Measurements from ENCODE around the gene EYA2.

GRCh38 chr20:47174456-47175243 is 280.0 kb downstream of the EYA2 start:
- TF ChIP-seq EZH2 (IDR thresholded peaks at IDR 0.05) (no peak), POLR2AphosphoS5 (IDR thresholded peaks at IDR 0.05; ENCODE audit: borderline replicate concordance, low read depth, low read length) (no peak)

Measured in SK-N-MC (cell line).